Anterior cingulate cortex (tissue), 58 donors: ENCODE data around the gene HSF2BP.
"Not testable (repeated sequence)": the region's sequence is repeated elsewhere in the genome, so short reads cannot be mapped to it uniquely, and the experiment has no call there.

Source experiments
- DNase-seq, 58 donors: peaks; one replicate each; lab custom pipeline; 2025; lab: John Stamatoyannopoulos, UW

Gene HSF2BP

DNA sequence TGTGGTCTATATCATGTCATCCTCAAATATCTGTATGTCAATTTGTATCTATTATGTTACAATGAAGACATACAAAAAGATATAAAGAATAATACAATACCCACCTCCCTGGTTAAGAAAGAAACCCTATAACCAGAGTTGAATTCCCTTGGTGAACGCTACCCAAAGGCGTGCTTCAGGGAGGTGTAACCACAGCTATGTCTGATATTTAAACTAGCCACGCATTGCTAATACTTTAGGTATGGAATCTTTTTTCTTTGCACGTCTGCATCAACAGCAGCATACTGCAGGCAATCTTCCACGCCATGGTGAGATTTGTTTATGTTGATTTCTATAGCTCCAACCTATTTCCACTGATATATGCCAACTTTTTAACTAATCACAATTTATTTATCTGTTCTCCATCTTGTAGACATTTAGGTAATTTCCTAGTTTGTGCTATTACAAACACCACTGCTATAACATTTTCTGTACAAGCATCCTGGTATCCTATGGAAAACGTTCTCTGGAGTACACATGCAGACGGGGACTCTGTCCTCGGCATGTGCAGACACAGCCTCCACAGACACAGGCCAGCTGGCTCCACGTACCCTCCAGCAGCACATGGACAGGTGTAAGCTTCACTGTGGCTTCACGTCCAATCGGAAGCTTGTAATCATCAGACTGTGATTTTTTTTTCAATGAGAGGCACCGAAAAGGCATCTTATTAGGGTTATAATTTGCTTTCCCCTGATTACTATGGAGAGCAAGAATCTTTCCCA is 58.5 kb downstream of the HSF2BP start:
- DNase-seq: no peak

DNA sequence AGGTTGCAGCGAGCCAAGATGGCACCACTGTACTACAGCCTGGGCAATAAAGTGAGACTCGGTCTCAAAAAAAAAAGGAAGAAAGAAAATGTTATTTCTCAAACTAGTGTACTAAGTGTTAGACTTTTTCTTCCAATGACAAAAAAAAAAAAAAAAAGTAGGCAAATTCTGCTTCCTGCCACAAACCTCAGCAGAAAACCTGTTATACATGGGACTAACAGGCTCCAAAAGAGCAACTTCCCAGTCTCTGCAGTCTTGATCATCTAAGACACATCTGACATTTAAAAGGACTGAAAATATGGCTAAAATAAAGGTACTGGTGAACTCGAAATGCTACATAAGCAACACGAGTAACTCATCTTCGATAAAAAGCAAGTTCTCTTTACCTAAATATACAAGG is 59.6 kb downstream of the HSF2BP start:
- DNase-seq: no peak

DNA sequence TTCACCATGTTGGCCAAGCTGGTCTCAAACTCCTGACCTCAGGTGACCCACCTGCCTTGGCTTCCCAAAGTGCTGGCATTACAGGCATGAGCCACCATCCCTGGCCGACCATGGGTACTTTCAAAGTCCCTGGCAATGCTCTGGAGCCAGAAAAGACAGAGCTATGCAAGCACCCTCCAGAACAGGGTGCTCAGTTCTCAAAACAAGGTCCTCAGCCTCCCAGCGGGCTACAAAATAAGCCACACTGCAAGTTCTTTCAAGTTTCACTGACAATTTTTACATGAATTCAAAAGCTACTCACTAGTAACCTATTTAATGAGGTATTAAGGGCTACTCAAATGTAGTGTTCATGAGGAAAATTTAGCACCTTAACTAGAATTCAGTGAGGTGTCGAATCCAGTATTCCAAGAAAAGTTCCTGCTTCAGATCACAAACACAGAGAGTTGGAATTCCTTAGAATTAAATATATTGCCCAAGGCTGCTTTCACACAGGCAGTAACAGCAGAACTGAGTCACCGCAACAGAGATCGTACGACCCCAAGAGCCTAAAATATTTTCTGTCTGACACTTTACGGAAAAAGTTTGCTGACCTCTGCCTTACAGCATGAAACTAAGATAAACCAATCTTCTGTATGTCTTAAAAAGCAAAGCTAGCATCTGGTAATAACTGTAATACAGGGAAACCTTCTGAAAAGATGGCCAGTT is 60.7 kb downstream of the HSF2BP start:
- DNase-seq: no peak

DNA sequence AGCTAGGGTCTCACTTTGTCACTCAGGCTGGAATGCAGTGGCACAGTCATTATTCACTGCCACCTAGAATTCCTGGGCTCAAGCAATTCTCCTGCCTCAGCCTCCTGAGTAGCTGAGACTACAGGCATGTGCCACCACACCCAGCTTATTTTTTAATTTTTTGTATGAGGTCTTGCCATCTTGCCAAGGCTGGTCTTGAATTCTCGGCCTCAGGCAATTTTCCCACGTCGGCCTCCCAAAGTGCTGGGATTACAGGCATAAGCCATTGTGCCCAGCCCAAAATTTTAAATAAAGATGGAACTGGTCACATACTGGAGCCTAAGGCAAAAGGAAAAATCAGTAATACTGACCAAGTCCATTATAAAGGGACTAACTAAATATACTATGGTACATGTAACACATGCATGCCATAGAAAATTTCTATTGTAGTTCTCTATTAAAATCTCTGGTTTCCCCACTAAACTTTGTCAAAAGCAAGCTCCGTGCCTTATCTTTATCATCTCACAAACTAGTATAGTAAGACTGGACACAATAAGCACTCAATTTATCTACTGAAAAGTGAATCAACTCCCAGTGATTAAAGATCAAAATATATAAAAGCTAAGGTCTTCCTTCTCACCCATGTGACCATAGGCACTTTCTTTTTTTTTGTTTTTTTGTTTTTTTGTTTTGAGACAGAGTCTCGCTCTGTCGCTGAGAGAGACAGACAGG is 61.6 kb downstream of the HSF2BP start:
- no peak for DNase-seq

DNA sequence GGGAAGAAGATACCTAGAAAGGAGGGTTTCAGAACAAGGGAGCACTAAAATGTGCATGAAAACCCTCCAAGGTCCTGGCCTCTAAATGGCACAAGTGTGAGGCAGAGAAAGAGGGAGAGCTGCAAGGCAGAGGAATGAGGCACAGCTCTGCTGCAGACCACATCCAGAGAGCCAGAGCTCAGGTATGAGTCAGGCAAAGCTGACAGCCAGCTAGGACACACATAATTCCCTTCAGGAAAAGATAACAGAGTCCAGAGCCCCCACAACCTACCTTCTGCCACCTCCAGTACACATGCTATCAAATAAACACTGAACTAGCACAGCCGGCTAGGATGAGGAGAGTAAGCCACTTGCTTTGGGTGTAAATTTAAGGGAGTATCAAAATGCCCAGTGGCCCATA is 62.2 kb downstream of the HSF2BP start:
- DNase-seq: no peak

DNA sequence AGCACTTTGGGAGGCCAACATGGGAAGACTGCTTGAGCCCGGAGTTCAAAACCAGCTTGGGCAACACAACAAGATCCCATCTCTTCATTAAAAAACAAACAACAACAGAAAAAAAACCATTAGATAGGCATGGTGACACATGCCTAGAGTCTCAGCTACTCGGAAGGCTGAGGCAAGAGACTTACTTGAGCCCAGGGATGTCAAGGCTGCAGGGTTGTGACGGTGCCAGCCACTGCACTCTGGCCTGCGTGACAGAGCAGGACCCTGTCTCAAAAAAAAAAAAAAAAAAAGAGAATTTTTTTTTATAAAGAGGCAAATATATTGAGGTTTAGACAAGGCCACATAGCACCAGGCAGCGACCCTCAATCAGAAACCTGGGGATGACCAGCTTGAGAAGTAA is 62.7 kb downstream of the HSF2BP start:
- no peak for DNase-seq

DNA sequence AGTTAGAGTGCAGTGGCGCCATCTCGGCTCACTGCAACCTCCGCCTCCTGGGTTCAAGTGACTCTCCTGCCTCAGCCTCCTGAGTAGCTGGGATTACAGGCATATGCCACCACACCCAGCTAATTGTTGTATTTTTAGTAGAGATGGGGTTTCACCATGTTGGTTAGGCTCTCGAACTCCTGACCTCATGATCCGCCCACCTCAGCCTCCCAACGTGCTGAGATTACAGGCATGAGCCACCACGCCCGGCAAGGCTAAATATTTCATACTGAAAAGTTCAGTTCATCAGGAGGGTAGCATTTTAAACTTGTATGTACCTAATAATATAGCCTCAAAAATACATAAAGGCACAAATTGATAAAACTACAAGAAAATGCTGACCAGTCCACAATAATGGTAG is 63.5 kb downstream of the HSF2BP start:
- DNase-seq: not testable (repeated sequence)

DNA sequence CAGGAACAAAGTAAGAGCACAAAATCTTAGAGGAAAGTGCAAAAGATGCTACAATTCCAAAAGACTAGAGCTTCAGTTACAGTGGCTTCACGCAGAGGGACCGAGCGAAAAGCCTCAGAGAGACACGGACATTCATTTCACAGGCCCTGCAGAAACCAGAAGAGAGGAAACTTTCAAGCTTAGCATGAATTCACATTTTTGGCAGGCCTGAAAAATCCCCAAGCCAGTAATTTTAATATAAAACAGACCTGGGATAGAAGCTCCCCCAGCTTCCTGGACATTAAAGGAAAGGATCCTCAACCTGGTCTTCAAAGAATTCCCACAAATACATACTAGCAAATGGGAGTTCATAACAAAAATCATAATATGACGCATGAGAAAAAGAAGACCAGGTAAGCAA is 66.2 kb downstream of the HSF2BP start:
- no peak for DNase-seq

DNA sequence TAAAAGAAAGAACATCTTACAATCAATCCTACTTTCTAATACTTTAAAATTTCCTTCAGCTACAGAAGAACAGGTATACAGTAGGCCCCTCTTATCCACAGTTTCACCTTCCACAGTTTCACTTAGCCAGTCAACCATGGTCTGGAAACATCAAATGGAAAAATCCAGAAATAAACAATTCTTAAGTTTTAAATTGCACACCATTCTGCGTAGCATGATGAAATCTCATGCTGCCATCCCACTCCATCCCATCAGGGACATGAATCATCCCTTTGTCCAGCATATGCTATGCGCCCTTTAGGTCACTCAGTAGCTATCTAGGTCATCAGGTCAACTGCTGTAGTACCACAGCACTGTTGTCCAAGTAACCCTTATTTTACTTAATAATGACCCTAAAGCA is 67.7 kb downstream of the HSF2BP start:
- no peak for DNase-seq

DNA sequence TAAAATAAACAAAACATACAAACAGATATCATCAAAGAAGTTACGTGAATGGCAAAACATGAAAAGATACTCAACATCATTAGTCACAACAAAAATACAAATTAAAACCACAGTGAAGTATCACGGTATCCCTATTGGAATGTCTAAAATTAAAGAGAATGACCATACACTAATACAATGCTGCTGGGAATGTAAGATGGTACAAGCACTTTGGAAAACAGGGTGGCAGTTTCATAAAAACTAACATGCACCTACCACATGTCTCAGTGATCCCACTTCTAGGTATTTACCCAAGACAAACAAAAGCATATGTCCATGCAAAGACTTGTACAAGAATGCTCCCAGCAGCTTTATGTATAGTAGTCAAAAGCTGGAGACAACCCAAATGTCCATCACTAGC is 69.1 kb downstream of the HSF2BP start:
- no peak for DNase-seq

DNA sequence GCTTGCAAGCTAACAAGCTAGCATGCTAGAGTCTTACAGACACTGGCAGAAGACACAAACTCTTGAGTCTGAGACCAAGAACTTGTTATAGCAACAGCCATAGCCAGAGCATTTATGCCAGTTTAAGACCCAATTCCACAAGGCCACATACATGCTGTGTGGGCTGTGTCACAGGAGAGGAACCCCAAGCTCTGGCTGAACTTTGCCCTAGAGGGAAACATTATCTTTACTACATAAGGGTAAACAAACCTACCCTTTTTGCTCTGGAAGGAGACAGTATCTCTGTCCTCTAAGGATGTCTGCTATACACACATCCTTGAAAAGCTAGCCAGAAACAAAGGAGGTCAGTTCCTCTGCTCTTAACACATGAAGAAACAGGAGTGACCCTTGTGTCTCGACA is 70.3 kb downstream of the HSF2BP start:
- DNase-seq: no peak

DNA sequence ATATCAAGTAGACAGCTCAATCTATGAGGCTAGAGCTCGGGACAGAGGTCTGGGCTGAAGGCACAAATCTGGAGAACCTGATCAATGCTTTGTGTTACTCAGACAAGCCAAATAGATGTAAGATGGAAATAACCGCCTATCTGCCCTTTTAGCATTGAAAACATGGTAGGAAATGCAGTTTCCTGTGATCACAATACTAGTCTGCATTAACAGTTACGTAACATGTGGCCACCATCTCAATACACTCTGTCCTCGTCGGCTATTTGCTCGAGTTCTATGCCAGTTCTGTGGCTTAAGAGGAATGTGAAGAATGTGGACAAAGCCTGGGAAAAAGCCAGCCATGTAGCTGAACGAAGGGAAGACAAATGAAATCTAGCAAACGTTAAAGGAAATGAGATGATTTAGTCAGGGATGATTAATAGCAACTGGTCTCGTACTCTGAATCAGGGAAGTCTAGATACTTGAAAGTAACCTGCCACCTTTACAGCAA is 73.3 kb downstream of the HSF2BP start:
- no peak for DNase-seq

DNA sequence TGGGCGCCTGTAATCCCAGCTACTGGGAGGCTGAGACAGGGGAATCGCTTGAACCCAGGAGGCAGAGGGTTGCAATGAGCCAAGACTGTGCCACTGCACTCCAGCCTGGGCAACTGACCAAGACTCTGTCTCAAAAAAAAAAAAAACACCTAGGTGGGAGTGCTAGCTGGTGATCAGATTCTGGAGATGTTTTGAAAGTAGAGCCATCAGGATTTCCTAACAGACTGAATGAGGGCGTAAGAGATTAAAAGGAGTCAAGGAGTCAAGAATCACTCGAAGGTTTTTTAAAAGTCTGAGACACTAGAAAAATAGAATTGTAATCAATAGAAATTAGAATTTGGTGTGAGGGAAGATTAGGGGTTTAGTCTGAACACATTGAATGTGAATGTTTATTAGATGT is 73.8 kb downstream of the HSF2BP start:
- DNase-seq: no peak

DNA sequence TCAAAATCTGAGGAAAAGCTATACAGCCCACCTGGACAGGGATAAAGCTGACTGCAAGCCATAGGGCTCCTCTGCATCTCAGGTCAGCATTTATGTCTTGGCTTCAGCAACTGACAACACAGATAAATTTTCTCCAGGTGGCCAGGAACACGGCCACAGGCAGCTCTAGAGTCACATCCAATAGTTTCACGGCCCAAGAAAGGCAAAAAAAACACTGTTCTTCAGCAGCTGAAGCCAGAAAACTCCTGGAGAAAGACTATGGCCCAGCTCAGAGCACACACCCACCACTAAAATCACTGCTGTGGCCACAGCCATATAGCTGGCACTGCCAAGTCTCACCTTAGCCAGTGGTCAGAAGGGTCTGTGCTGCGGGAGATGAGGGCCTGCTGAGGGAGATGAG is 77.8 kb downstream of the HSF2BP start:
- no peak for DNase-seq

DNA sequence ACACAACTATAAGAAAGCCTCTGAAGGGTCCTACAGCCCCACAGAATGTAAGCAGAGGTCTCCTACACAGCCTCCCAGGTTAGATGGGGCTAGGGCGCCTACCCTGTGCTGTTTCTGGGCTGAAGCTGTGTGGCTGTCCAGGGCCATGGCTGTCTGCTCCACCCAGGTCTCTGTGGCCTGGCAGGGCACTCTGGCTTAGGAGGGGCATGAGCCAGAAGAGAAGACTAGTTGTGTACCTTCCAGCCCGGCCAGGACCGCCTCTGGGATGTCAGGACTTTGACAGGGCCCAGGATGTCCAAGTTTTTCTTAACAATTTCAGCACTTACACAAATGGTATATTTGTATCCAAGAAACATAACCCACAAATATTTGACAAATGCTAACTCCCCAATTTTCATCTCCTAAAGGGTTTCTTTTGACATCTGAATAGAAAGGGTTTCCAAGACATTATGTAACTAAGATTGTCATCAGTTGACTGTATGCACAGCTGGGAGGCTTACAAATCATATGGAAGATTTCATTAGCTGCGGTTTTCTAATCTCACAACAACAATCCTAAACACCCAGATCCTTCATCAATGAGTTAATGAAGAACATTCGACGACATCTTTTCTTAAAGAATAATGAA is 80.5 kb downstream of the HSF2BP start:
- DNase-seq: no peak

DNA sequence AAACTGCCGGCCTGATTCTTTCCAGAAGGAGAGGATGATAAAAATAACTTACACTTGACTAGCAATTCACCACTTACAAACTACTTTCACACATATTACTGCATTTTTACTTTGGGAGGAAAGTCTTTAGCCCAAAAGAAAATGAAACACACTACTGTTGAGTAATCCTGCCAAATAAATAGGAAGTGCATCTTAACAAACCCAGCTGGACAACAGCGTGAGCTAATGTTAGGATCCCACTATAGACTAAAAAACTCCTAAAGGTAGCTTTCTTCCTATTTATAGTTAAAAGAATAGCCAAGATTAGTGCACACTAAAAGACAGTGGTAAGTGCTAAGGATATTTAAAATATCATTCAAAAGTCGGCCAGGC is 83.8 kb downstream of the HSF2BP start:
- DNase-seq: no peak

DNA sequence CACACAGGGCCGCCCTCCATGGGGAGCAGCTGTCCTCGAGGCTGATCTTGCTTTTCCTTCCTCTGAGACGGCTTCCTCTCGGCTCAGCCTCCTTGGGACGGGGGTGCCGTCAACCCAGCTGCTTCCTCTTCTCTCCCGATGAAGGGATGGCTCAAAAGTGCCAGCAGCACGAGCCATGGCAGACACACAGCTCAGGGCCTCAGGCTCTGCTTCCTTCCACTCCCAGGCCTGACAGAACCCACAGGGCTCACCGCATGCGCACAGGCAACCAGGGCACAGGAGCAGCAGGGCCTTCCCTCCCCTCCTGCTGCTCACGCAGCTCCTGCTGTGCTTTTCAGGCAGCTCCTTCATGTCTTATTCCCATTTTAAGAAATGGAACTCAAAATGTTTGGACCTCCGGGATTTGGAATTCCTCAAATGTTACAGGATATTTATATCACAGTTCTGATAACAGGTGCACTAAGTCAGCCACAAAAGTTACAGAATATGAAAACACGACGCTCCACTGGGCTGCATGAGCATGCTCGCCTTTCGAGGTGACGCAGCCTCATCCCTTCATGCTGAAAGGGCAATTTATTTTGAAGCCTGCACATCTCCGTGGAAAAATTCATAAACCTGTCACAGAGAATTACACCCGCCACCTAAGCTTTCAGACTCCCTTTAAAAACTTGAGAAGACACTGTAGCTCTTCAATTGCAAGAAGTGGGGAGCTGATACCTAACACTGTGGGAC is 84.4 kb downstream of the HSF2BP start:
- peak in 30 of 58 donors; percentile 3 to 54 (median 26) for DNase-seq

DNA sequence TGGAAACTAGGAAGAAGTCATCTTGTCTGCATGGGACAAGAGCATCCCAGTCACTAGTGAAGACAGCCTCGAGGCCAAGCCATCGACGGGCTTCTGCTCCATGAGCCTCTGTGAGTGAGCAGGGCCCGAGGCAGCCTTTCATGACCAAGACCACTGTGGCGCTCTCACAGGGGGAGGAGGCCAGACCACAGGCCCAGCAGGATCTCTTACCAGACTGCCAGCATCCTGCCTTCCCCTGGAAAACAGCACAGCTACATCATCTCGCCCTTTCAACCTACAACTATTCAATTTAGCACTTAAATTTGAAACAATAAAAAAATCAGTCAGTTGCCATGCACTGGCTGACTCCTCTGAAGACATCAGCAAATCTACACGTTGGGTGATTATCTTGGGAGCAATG is 85.4 kb downstream of the HSF2BP start:
- no peak for DNase-seq

DNA sequence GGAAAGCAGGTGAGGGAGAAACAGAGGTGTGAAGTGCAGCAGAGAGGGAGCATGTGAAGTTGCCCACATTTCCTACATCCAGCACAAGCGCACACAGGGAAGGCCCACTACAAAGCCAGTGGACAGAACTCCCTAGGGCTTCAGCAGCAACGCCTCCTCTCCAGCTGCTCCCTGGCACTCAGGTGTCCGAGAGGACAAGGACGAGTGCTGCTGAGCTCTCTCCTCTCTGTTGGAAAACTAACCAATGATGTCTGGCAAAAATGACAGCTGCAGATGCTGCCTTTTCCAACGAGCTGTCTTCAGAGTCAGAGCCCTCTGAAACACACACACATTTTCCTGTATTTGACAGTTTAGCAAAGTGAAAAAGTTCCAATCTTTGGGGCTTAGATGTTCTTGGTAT is 86.8 kb downstream of the HSF2BP start:
- no peak for DNase-seq

DNA sequence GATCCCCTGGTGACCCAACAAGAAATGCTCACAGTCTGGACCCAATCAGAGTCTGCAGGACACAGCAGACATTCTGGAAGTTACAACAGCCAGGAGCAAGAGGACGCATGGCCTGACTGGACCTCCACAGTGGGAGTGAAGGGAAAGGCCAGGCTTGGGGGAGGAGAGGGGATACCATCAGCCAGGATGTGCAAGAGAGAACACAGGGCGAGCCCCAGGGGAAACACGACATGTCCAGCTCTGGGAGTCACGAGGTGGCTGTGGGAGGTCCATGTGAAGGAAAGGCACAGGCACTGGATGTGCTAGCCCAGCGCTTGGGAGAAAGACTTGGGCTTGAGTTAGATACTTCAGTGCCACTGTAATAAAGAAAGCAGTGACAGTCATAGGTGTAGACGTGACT is 87.3 kb downstream of the HSF2BP start:
- no peak for DNase-seq
